GM19463 (cell line): ENCODE measurements around the gene MYOG.

Experiments used
- ATAC-seq: cut with Tn5 transposase; IDR thresholded peaks from one replicate; pipeline ENCODE4 v1.9.1; 2021; ENCODE audit warnings: mild to moderate bottlenecking, moderate library complexity; ENCODE audit not compliant: unreplicated experiment

The MYOG gene

GRCh38 chr1:203085528-203086406 lies at the start of gene MYOG:
Gene MYOG, minus strand, starts transcription at chr1:203086012. Its CDS starts 51 bp downstream, at chr1:203085961.
- no peak for ATAC-seq

GRCh38 chr1:203133970-203134725 lies 48.3 kb upstream of the MYOG start:
- ATAC-seq: no peak

GRCh38 chr1:203131548-203132200 lies 45.9 kb upstream of the MYOG start:
- ATAC-seq: no peak

GRCh38 chr1:203130358-203130985 lies 44.7 kb upstream of the MYOG start:
- no peak for ATAC-seq

- no peak for ATAC-seq
These were observed 43.9 kb upstream of the MYOG start for GRCh38 chr1:203129501-203130231.

- no peak for ATAC-seq
These were observed 43.1 kb upstream of the MYOG start for GRCh38 chr1:203128716-203129500.

GRCh38 chr1:203128431-203128715 lies 42.6 kb upstream of the MYOG start:
- no peak for ATAC-seq

GRCh38 chr1:203127666-203128430 lies 42.0 kb upstream of the MYOG start, which contains the start of gene ADORA1:
Gene ADORA1, plus strand, starts transcription at chr1:203127726. Its CDS starts 1,116 bp downstream, at chr1:203128842.
- ATAC-seq: no peak

GRCh38 chr1:203126866-203127665 lies 41.3 kb upstream of the MYOG start:
- ATAC-seq: no peak

- no peak for ATAC-seq
These were observed 40.5 kb upstream of the MYOG start for GRCh38 chr1:203126151-203126865.

- ATAC-seq: no peak
These were observed 38.9 kb upstream of the MYOG start for GRCh38 chr1:203124546-203125317.

GRCh38 chr1:203124011-203124410 lies 38.2 kb upstream of the MYOG start:
- no peak for ATAC-seq

GRCh38 chr1:203122159-203122558 lies 36.3 kb upstream of the MYOG start:
- no peak for ATAC-seq

GRCh38 chr1:203121186-203122015 lies 35.6 kb upstream of the MYOG start:
- ATAC-seq: no peak

- ATAC-seq: no peak
These were observed 34.7 kb upstream of the MYOG start for GRCh38 chr1:203120325-203121153.
